Fibroblast of peridontal ligament (primary cell): ENCODE data around the gene SLC10A4.
"Not testable (repeated sequence)": the region's sequence is repeated elsewhere in the genome, so short reads cannot be mapped to it uniquely, and the experiment has no call there.

Source experiments
- DNase-seq: peaks from one replicate; pipeline ENCODE4 v3.0.0-alpha.2; 2010; ENCODE audit errors: extremely low read depth

Gene SLC10A4, protein sequence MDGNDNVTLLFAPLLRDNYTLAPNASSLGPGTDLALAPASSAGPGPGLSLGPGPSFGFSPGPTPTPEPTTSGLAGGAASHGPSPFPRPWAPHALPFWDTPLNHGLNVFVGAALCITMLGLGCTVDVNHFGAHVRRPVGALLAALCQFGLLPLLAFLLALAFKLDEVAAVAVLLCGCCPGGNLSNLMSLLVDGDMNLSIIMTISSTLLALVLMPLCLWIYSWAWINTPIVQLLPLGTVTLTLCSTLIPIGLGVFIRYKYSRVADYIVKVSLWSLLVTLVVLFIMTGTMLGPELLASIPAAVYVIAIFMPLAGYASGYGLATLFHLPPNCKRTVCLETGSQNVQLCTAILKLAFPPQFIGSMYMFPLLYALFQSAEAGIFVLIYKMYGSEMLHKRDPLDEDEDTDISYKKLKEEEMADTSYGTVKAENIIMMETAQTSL

GRCh38 chr4:48483006-48483776, at the start of gene SLC10A4:
SLC10A4 (plus strand) TSS chr4:48483343; CDS start chr4:48483562, 219 bp downstream.
- DNase-seq = no peak

GRCh38 chr4:48436318-48436717, 46.8 kb upstream of the SLC10A4 start:
- DNase-seq = no peak

DNA sequence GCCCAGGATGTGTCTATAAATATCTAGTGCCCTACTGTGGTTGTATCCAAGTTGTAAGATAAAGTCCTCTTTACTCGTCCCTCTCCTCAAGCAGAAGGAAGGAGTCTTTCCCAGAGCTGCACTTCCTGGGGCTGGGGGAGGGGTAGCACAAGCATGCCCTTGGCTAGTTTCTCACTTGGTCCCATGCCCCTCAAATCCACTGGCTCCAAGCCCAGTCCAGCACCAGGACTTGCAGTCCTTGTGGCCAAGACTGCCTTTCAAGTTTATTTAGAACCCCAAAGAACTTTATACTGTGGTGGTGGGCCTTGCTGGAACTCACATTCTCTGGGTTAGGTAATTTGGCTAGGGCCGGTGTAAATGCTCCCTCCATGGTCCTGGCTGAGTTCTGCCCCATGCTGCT, 43.2 kb upstream of the SLC10A4 start:
- peak; percentile 8 for DNase-seq

DNA sequence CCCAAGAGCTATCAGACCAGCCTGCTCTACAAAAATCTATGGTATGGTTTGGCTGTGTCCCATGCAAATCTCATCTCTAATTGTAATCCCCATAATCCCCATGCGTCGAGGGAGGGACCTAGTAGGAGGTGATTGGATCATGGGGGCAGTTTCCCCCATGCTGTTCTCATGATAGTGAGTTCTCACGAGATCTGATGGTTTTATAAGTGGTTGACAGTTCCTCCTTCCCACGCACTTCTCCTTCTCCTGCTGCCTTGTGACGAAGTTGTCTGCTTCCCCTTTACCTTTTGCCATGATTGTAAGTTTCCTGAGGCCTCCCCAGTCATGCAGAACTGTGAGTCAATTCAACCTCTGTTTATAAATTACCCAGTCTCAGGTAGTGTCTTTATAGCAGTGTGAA, 42.2 kb upstream of the SLC10A4 start:
- not testable (repeated sequence) for DNase-seq

DNA sequence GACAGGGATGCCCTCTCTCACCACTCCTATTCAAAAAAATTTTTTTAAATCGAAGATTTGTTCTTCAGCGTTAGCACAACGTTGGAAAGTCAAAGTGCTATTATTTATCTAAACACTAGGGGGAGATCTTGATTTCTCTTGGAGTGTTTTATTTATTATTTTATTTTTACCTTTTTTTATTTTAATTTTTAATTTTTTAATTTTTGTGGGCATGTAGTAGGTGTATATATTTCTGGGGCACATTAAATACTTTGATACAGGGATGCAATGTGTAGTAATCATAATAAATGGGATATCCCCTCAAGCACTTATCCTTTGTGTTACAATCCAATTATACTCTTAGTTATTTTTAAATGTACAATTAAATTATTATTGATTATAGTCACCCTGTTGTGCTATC, 37.4 kb upstream of the SLC10A4 start:
- DNase-seq = peak; percentile 53

GRCh38 chr4:48446642-48447041, 36.5 kb upstream of the SLC10A4 start:
- no peak for DNase-seq

DNA sequence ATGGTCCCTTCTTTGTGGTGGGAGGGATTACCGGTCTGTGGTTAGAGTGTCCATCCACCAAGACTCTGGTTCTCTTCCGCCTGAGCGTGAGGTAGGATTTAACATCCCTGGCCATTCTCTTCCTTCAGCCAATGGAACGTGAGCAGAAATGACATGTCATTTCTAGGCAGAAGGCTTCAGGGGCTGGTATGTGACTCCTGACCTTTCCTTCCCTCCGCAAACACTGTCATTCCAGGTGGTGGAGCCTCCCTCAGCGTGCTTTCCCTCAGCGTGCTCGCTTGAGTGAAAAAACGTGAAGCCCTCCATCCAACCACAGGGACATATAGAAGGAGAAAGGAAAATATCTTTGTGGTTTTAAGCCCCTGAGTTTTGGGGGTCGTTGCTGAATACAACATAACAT, 34.0 kb upstream of the SLC10A4 start:
- DNase-seq = no peak

DNA sequence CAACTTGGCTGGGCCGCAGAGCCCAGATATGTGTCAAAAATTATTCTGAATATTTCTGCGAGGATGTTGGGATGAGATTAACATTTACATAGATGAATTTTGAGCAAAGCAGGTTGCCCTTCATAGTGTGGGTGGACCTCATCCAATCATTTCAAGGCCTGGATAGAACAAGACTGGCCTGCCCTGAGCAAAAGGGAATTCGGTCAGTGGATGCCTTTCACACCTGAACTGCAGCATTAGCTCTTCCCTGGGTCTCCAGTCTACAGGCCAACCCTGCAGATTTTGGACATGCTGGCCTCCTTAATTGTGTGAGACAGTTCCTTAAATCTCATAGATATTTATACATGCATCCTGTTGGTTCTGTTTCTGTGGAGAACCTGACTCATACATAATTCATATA, 32.4 kb upstream of the SLC10A4 start:
- DNase-seq = no peak

- DNase-seq = not testable (repeated sequence)
These were observed 31.5 kb upstream of the SLC10A4 start for GRCh38 chr4:48451656-48452055.

DNA sequence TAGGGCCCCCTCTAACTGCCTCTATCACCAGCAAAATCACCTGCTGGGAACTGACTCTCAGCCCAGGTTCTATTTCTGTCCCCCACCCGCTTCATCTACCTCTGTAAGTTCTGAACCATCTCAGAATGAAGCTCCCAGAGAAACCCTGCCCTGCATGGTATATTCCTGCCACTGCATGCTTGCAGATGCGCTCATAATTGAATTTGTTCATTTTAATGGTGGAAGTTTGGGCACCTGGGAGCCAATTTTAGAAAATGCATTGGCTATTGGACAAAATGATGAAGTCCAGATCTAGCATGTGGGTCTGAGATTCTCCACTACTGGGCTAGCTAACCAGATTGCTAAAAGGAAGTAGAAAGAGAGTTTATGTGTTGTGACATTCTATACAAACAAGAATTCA, 28.6 kb upstream of the SLC10A4 start:
- no peak for DNase-seq

GRCh38 chr4:48461000-48461399, 22.1 kb upstream of the SLC10A4 start:
- no peak for DNase-seq

DNA sequence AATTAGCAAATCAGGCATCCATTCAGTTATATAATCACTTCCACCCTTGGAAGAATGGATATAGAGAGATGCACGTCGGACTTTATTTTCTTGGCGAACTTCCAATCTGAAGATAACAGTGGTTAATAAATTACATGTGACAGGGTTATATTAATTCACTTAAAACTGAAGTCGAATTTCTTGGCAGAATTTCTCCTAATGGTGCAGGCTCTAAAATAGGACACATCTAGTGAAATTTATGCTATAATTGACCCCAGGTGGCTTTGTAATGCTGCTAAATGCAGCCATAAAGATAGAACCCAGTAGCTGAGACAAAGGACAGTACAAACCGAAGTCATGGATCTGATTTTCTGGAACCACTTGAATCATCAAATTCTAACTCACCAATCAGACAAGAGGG, 20.8 kb upstream of the SLC10A4 start:
- DNase-seq = no peak

DNA sequence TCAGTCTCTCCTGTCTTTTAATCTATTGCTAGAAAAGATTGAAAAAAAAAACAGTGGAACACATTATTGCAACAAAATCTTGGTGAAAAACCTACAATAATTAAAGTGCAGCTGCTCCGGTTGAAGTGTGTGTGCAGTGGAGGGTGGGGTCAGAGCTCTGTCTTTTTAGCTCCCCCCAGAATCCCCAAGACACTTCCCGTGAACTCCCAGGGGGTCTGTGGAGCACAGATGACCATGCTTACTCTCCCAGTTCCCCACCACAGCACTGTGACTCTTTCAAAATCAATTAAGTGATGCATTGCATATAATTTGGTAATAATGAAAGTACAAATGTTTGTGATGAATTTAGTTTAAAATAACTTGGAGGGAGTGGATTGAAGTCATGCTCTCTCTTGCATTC, 15.7 kb upstream of the SLC10A4 start:
- DNase-seq = no peak

- no peak for DNase-seq
These were observed 15.3 kb upstream of the SLC10A4 start for GRCh38 chr4:48467891-48468290.

DNA sequence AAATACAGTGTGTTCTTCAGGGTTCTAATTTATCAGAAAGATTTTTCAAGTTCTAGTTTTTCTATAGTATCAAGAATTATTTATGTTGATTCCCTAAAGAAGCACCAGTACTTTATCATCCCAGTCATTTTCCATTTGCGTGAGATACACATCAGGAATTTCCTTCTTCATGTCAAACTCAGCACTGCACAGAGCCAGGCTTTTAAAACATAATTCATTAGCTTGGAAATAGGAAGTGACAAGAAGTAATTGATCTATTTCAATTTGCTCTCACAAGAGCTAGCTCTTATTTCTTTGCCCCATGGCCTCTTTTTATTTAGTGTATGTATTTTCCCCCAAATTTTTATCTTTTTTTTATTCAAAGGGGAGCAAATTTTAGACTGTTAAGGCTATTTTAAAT, 13.0 kb upstream of the SLC10A4 start:
- DNase-seq = no peak

- no peak for DNase-seq
These were observed 12.6 kb upstream of the SLC10A4 start for GRCh38 chr4:48470570-48470969.

GRCh38 chr4:48472794-48473193, 10.3 kb upstream of the SLC10A4 start:
- no peak for DNase-seq

DNA sequence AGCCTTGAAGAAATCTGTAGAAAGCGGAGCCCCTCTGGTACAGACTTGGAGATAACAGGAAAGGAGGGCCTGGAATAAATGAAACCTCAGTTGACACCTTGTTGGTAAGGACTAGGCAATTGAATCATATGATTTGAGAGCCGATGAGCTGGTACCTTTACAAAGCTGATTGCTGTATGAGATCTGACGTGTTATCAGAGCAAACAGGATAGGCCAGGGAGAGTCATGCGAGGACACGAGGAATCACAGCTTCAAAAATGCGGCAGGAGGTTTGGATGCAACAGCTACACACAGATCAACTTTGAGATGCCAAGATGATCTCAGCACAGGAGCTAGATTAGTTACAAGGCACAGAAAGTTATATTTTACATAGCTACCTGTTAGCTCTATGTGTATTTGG, 7.4 kb upstream of the SLC10A4 start:
- no peak for DNase-seq

DNA sequence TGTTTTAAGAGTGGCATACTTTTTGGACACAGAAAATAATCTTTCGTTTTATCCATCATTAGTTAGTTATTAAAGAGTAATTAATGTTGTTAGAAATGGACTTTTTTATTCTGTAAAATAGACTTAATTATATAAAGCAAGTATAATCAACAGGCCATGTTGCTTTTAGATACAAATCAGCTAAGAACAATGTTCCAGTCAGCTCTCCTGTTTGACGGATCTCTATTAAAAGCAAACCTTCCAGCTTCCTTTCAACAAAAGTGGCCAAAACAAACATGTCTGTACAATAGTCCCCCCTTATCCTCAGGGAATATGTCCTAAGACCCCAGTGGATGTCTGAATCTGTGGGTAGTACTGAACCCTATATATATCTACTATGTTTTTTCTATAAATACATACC, 4.9 kb upstream of the SLC10A4 start:
- no peak for DNase-seq

- no peak for DNase-seq
These were observed 1.6 kb upstream of the SLC10A4 start for GRCh38 chr4:48481581-48481980.

GRCh38 chr4:48483777-48484493, 792 bp downstream of the SLC10A4 start:
- no peak for DNase-seq

DNA sequence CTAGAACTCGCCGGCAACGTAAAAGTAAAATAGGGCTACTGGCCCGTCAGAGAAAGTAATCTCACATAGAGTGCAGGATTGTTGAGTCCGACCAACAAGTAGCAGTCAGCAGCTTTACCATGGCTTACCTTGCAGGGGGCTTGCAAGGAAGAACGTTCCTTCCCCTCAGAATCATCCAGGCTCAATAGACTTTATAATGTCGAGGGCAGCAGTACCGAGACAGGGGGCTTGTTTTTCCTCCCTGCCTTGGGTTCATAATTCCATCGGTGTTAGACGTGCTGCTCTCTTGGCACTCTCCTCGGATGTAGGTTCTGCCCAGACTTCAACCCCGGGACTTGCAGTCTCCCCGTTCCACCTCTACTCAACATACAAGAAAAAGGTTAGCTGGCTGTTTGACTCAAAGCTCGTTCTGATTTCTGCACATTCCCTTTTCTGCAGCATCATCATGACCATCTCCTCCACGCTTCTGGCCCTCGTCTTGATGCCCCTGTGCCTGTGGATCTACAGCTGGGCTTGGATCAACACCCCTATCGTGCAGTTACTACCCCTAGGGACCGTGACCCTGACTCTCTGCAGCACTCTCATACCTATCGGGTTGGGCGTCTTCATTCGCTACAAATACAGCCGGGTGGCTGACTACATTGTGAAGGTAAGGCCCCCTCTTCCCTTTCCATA, 1.5 kb downstream of the SLC10A4 start:
- no peak for DNase-seq
